Tibial artery (tissue), 4 donors: Measurements from ENCODE around the gene PRXL2A.

Source experiments
- DNase-seq, 2 donors: peaks; one replicate each; pipeline ENCODE4 v3.0.0-alpha.2; 2019
- H3K27ac ChIP-seq, 2 donors: fragments of 200-600 bp; sonication (generic) in 1 of 2; 1 replicate in 1 of 2; 2 replicates in 1 of 2; pipeline ENCODE4 v1.5.1; 2018 to 2019; ENCODE audit warnings: mild to moderate bottlenecking in 1 of 2
- H3K27me3 ChIP-seq, 2 donors: fragments of 200-600 bp; sonication (generic) in 1 of 2; one replicate each; pipeline versions ENCODE4 v1.5.1 to v1.6.0; 2016 to 2019
- H3K36me3 ChIP-seq, 3 donors: fragments of 200-600 bp; sonication (generic) in 2 of 3; one replicate each; pipeline ENCODE4 v1.5.1; 2016 to 2019; ENCODE audit warnings: mild to moderate bottlenecking in 2 of 3
- H3K4me1 ChIP-seq, 4 donors: fragments of 200-600 bp; sonication (generic) in 2 of 4; 1 replicate in 3 of 4; 2 replicates in 1 of 4; pipeline ENCODE4 v1.5.1; 2016 to 2019
- H3K4me3 ChIP-seq, 2 donors: fragments of 200-600 bp; sonication (generic) in 1 of 2; 1 replicate in 1 of 2; 2 replicates in 1 of 2; pipeline ENCODE4 v1.5.1; 2018 to 2019; ENCODE audit warnings: mild to moderate bottlenecking in 2 of 2
- H3K9me3 ChIP-seq, 3 donors: fragments of 200-600 bp; sonication (generic) in 1 of 3; one replicate each; pipeline ENCODE4 v1.5.1; 2016 to 2019
- intact Hi-C: fragments of 100-400 bp; cut with DNase I; formaldehyde crosslinking; loops from one replicate; pipeline ENCODE4 v1.15.0; 2023; ENCODE audit warnings: low total_unique reads
- TF ChIP-seq, protein P1 (sequence below), 2 experiments: fragments of 200-600 bp in 1 of 2; fragments of 450-650 bp in 1 of 2; IDR thresholded peaks; one replicate each; pipeline ENCODE4 v1.5.1; 2017 to 2019; ENCODE audit warnings: antibody characterized with exemption in 2 of 2, mild to moderate bottlenecking in 1 of 2, moderate library complexity in 1 of 2

Gene PRXL2A

DNA sequence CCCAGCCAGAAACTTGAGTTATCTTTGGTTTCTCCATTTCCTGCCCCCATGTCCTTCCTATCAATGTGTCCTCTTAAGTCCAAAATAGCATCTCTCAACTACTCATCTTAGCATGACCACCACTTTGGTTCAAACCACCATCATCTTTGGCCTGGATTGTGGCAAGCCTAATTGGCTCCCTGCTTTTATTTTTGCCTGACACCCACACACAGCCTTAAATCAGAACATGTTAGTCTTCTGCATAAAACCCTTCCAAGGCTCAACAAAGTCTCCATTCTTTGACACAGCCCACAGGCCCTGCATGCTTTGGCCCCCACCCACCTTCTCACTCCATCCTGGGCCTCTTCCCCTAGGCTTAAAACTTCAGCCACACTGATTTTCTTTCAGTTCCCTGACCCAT, 43.7 kb downstream of the PRXL2A start:
- no peaks in the 10 kb centered on the region for H3K36me3 ChIP-seq
- H3K27ac ChIP-seq = peak overlapping the region in 1 of 2 donors; percentile 15
- no peaks in the 10 kb centered on the region for H3K27me3 ChIP-seq
- H3K4me1 ChIP-seq = peaks cover 0 to 33% (median 25%) of the 10 kb centered on the region in 4 donors
- intact Hi-C loops = no loop called here
- H3K4me3 ChIP-seq = no peak overlapping the region
- no peaks in the 10 kb centered on the region for H3K9me3 ChIP-seq
- TF ChIP-seq, protein P1, sequence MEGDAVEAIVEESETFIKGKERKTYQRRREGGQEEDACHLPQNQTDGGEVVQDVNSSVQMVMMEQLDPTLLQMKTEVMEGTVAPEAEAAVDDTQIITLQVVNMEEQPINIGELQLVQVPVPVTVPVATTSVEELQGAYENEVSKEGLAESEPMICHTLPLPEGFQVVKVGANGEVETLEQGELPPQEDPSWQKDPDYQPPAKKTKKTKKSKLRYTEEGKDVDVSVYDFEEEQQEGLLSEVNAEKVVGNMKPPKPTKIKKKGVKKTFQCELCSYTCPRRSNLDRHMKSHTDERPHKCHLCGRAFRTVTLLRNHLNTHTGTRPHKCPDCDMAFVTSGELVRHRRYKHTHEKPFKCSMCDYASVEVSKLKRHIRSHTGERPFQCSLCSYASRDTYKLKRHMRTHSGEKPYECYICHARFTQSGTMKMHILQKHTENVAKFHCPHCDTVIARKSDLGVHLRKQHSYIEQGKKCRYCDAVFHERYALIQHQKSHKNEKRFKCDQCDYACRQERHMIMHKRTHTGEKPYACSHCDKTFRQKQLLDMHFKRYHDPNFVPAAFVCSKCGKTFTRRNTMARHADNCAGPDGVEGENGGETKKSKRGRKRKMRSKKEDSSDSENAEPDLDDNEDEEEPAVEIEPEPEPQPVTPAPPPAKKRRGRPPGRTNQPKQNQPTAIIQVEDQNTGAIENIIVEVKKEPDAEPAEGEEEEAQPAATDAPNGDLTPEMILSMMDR (IDR thresholded peaks at IDR 0.05) = no peak
- no peak for DNase-seq

DNA sequence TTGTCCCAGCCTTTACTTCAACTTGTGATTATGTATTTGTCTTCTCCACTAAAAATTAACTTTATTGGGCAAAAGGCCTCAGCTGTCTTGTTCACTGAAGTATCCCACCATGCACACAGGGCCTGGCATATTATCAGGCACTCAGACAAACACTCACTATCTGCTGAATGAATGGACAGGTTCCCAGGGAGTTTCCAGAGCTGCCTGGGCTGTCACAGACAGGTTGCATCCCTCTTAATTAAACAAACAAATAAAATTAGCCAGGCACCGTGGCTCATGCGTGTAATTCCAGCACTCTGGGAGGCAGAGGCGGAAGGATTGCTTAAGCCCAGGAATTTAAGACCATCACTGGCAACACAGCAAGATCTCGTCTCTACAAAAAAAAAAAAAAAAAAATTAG, 44.3 kb downstream of the PRXL2A start:
- H3K9me3 ChIP-seq = no peaks in the 10 kb centered on the region
- no peak overlapping the region for H3K4me3 ChIP-seq
- H3K27ac ChIP-seq = peak overlapping the region in 1 of 2 donors; percentile 90
- H3K27me3 ChIP-seq = no peaks in the 10 kb centered on the region
- TF ChIP-seq, protein P1 (IDR thresholded peaks at IDR 0.05) = no peak
- no peaks in the 10 kb centered on the region for H3K36me3 ChIP-seq
- intact Hi-C loops = no loop called here
- H3K4me1 ChIP-seq = peaks cover 0 to 39% (median 26%) of the 10 kb centered on the region in 4 donors
- no peak for DNase-seq

DNA sequence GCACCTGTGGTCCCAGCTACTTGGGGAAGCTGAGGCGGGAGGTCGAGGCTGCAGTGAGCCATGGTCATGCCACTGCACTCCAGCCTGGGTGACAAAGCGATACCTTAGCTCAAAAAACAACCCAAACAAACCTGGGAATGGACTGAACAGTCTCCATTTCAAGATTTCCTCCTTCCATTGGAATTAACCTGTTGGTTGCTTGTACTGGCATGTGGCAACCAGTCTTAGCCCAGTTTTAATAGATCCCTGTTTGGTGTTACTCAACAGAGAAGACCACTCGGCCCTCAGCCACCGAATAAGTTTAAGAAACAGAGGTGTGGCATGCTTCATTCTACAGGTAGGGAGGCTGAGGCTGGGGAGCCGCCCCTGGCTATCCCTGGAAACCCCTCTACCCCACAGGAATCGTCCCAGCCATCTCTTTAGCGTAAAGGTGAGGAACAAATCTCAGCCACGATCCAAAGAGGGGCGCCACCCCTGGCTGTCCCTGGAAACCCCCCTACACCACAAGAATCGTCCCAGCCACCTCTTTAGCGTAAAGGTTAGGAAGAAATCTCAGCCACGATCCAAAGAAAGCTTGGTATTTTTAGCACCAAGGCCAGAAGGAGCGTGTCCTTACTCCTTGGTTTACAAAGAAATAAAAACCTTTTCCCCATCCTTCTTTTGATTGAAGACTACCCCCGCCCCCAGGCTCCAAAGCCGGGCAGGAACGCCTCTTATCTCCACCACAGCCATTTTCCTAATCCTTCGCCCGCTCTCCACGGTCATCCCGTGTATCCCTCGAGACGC, 44.9 kb downstream of the PRXL2A start:
- no peaks in the 10 kb centered on the region for H3K36me3 ChIP-seq
- H3K4me3 ChIP-seq = peak overlapping the region; percentile 54 to 99
- TF ChIP-seq, protein P1 (IDR thresholded peaks at IDR 0.05) = no peak
- peak overlapping the region; percentile 89 to 90 for H3K27ac ChIP-seq
- H3K4me1 ChIP-seq = peaks cover 0 to 45% (median 29%) of the 10 kb centered on the region in 4 donors
- intact Hi-C loops = no loop called here
- no peaks in the 10 kb centered on the region for H3K27me3 ChIP-seq
- H3K9me3 ChIP-seq = no peaks in the 10 kb centered on the region
- no peak for DNase-seq

DNA sequence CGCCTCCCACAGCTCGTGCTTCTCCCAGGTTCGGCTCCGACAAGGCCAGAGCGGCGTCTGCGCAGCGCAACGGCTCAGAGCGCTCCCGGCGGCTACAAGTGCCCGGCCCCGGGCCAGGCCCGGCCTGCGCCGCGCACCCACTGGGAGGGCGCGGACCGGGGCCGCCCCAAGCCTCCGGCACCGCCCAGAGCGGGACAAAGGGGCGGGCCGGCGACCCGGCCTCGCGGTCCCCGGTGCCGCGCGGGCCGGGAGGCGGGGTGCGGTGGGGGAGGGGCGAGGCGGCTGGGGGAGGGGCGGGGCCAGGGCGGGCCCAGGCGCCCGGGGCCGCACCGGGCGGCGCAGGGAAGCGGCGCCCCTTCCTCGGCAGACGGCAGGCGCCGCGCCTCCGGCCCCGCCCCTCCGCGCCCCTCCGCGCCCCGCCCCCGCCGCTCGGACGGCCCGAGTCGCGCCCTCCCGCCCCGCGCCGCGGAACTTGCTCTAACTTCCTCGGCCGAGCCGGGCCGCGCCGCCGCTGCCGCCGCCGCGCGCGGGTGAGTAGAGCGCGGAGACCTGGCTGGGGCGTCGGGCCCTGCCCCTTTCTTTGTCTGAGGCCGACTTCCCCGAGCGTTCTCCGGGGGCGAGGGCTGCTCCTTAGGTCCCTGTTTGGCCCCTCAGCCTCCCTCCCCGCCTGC, 45.6 kb downstream of the PRXL2A start, which contains the start of gene TSPAN14:
TSPAN14 (plus strand) TSS at position 469 of the 671 bp plus-strand sequence. CDS start 34,924 bp downstream, outside the sequence.
- peak within 1 kb of the TSS; percentile 98 to 99 for H3K4me3 ChIP-seq
- peaks cover 0 to 52% (median 34%) of the 10 kb centered on the region in 4 donors for H3K4me1 ChIP-seq
- no peaks in the 10 kb centered on the region for H3K9me3 ChIP-seq
- TF ChIP-seq, protein P1 (IDR thresholded peaks at IDR 0.05) = no peak
- peak within 1 kb of the TSS; percentile 98 to 100 for H3K27ac ChIP-seq
- H3K36me3 ChIP-seq = no peaks in the 10 kb centered on the region
- no peaks in the 10 kb centered on the region for H3K27me3 ChIP-seq
- intact Hi-C loops = no loop called here
- peak; percentile 84 to 92 for DNase-seq

DNA sequence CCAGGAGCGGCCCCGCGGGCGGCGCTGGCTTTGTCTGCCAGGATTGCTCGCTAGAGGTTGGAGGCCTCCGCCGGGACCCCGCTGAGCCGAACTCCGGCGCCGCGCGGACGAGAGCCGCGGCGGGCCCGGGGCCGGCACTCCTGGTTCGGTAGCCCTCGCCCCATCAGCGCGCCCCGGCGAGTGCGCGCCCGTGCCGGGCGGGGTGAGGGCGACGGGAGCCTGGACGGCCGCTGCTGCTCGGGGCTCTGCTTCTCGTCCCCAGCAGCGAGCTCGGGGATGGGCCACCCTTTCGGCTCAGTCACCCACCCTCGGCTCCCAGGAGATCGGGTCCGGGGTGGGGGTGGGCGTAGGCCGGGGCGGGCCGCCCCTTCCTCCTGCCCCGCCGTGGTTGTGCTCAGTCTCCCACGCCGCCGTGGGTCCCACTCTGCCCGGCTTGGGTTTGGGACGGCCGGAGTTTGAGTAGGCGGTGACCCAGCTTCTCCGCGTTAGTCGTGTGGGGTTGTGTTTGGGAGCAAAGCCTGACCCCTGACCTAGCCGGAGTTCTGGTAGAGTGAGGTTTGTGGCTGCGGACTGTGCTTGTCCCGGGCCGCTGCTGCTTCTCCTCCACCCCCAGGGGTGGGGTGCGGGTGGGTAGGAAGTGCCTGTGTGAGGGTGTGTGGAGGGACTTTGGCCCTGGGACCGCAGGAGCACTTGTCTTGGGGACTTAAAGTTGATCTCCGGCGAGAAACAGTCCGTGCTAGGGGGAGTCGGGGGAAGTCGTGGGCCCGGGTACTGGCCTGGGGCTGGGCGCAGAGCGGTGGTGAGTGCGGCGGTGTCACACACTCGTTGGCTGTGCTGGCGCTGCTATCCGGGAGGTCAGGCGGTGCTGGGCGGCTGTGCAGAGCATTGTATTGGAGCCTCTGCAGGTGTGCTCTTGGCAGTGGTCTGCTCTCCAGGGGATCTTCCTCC, 46.4 kb downstream of the PRXL2A start:
- Histone ChIP-seq H3K4me1 (peaks cover 0 to 60% (median 42%) of the 10 kb centered on the region in 4 donors), H3K4me3 (peak overlapping the region; percentile 98 to 99), H3K36me3 (no peaks in the 10 kb centered on the region), H3K27ac (peak overlapping the region; percentile 98 to 100), H3K9me3 (no peaks in the 10 kb centered on the region), H3K27me3 (no peaks in the 10 kb centered on the region)
- peak; percentile 50 to 73 for DNase-seq
- intact Hi-C loops = no loop called here
- TF ChIP-seq, protein P1 (IDR thresholded peaks at IDR 0.05) = no peak
